K562 (cell line): ENCODE measurements around the gene PRM2. TPM values are rescaled to one million over a fixed set of nuclear protein-coding genes. Genes with fewer than 3 reads are reported as not detected.
A peak's percentile ranks its signal among the peaks of the same experiment; 100 is the strongest.

Experiments used
- ARID1B ChIP-seq: fragments of 450-650 bp; IDR thresholded peaks from 2 replicates; pipeline ENCODE4 v1.6.1; 2016; ENCODE audit warnings: antibody characterized with exemption, mild to moderate bottlenecking, inconsistent platforms
- ATF1 ChIP-seq, 2 experiments: fragments of 450-650 bp in 1 of 2; IDR thresholded peaks; 2 replicates each; pipeline ENCODE4 v1.6.1; 2016; ENCODE audit warnings: missing compliant biosample characterization in 1 of 2, missing genetic modification characterization in 1 of 2
- BCOR ChIP-seq: fragments of 450-650 bp; IDR thresholded peaks from 2 replicates; pipeline ENCODE4 v1.6.1; 2016
- CREB3L1 ChIP-seq: fragments of 450-650 bp; IDR thresholded peaks from 2 replicates; pipeline ENCODE4 v1.6.1; 2014; ENCODE audit warnings: low read depth, mild to moderate bottlenecking, moderate library complexity, borderline replicate concordance
- CREB5 ChIP-seq: fragments of 250-450 bp; sonication (Bioruptor Pico); IDR thresholded peaks from 2 replicates; pipeline ENCODE4 v1.5.0; 2020; ENCODE audit warnings: mild to moderate bottlenecking
- CREM ChIP-seq: IDR thresholded peaks from 2 replicates; pipeline ENCODE4 v1.6.1; 2014; ENCODE audit warnings: antibody characterized with exemption, low read depth
- CTCF ChIP-seq, 3 experiments: IDR thresholded peaks in 2 of 3; conservative IDR thresholded peaks in 1 of 3; 2 replicates each; pipeline ENCODE4 v1.5.1; 2011 to 2012; ENCODE audit warnings: low read length in 3 of 3, mild to moderate bottlenecking in 3 of 3, control low read depth in 2 of 3, improper control_type of control experiment in 1 of 3, inconsistent platforms in 1 of 3, low read depth in 1 of 3, mixed read lengths in 1 of 3, moderate library complexity in 1 of 3; ENCODE audit not compliant: insufficient read depth in 2 of 3
- HDGF ChIP-seq: fragments of 450-650 bp; IDR thresholded peaks from 2 replicates; pipeline ENCODE4 v1.6.1; 2016
- KDM5B ChIP-seq: fragments of 200-600 bp; sonication (generic); IDR thresholded peaks from 2 replicates; pipeline ENCODE4 v1.6.1; 2012; ENCODE audit warnings: low read depth, mild to moderate bottlenecking, moderate library complexity, low read length, control low read depth, inconsistent platforms; ENCODE audit not compliant: insufficient replicate concordance
- NCOA4 ChIP-seq: fragments of 450-650 bp; IDR thresholded peaks from 2 replicates; pipeline ENCODE4 v1.6.1; 2018; ENCODE audit warnings: mild to moderate bottlenecking; ENCODE audit not compliant: partially characterized antibody
- RBFOX2 ChIP-seq: fragments of 200-400 bp; formaldehyde crosslinking; IDR thresholded peaks from 2 replicates; pipeline ENCODE4 v1.6.1; 2017; ENCODE audit warnings: low read depth, mild to moderate bottlenecking, low read length, moderate library complexity
- RBM14 ChIP-seq: fragments of 200-400 bp; formaldehyde crosslinking; IDR thresholded peaks from 2 replicates; pipeline ENCODE4 v1.6.1; 2018; ENCODE audit warnings: low read depth, mild to moderate bottlenecking, low read length, moderate library complexity, borderline replicate concordance; ENCODE audit not compliant: insufficient read depth
- RFX5 ChIP-seq: IDR thresholded peaks from 2 replicates; pipeline ENCODE4 v1.6.1; 2011; ENCODE audit warnings: low read depth, mild to moderate bottlenecking, improper control_type of control experiment, low read length
- TBP ChIP-seq: optimal IDR thresholded peaks from 2 replicates; pipeline ENCODE3; 2011; ENCODE audit warnings: low read depth, low read length, improper control_type of control experiment
- TEAD1 ChIP-seq, 2 experiments: fragments of 450-650 bp in 1 of 2; sonication (generic) in 1 of 2; formaldehyde crosslinking; IDR thresholded peaks; 2 replicates each; pipeline versions ENCODE4 v1.4.0 to v1.8.0; 2020 to 2022; ENCODE audit warnings: mild to moderate bottlenecking in 2 of 2, missing genetic modification reagents in 1 of 2
- TRIM24 ChIP-seq, 2 experiments: fragments of 450-650 bp; IDR thresholded peaks; 2 replicates each; pipeline ENCODE4 v1.6.1; 2016
- ZKSCAN1 ChIP-seq: fragments of 150-350 bp; IDR thresholded peaks from 2 replicates; pipeline ENCODE4 v1.6.1; 2016; ENCODE audit warnings: low read depth, low read length
- ZNF316 ChIP-seq: fragments of 450-650 bp; IDR thresholded peaks from 2 replicates; pipeline ENCODE4 v1.6.1; 2016
- ZNF398 ChIP-seq: fragments of 250-450 bp; sonication (Bioruptor Pico); IDR thresholded peaks from 2 replicates; pipeline ENCODE4 v1.8.0; 2021; ENCODE audit warnings: moderate library complexity, mild to moderate bottlenecking, inconsistent platforms
- ZNF507 ChIP-seq: conservative IDR thresholded peaks from 2 replicates; pipeline ENCODE4 v1.6.1; 2017; ENCODE audit warnings: missing genetic modification characterization, missing compliant biosample characterization
- ZNF511 ChIP-seq: sonication (generic); formaldehyde crosslinking; IDR thresholded peaks from 2 replicates; pipeline ENCODE4 v1.8.0; 2022; ENCODE audit warnings: mild to moderate bottlenecking, missing genetic modification reagents
- polyA plus RNA-seq, 8 experiments: library from polyadenylated mRNA; depleted of rRNA in 4 of 8; stranded (reverse) in 5 of 8; unstranded in 3 of 8; fragments of >200 nt; fragmentation: Nextera tagmentation in 2 of 8; fragmentation: Illumina TruSeq in 1 of 8; extraction: Ambion mirVana in 2 of 8; extraction: Trizol in 1 of 8; gene quantifications; 2 replicates each; pipeline versions ENCODE4 v1.2.1 to v1.2.3, GENCODE V29; 2011 to 2014; ENCODE audit warnings: inconsistent platforms in 1 of 8, missing spikeins in 1 of 8
- total RNA-seq, 7 experiments: library from RNA; depleted of rRNA in 6 of 7; stranded (reverse); fragments of >200 nt in 6 of 7; fragmentation: Illumina TruSeq in 2 of 7; extraction: Trizol in 2 of 7; gene quantifications; 2 replicates each; pipeline versions ENCODE4 v1.2.1 to v1.2.3, GENCODE V29; 2011 to 2021; ENCODE audit warnings: low replicate concordance in 1 of 7

The PRM2 gene
- total and polyA plus RNA-seq, 9 of the 15 experiments (the other 6 are each of a cell fraction or from before 2014, with no cell fraction given): not detected

- TF ChIP-seq ZNF398 (CRISPR knock-in tag) (no peak), HDGF (no peak), NCOA4 (no peak), TBP (no peak), ATF1 (CRISPR knock-in tag; IDR thresholded peaks at IDR 0.05) (no peak), ATF1 (tag; IDR thresholded peaks at IDR 0.05) (peak; percentile 62), ZNF511 (CRISPR knock-in tag) (peak; percentile 100), RFX5 (no peak), RBM14 (peak; percentile 27; the same call in 1 of the 2 replicates), CREB5 (CRISPR knock-in tag) (no peak), TEAD1 (CRISPR knock-in tag; IDR thresholded peaks at IDR 0.05) (peak; percentile 35 to 99; a peak in 2 of 4 replicates), CREB3L1 (peak; percentile 97), ZNF507 (tag) (no peak), CREM (peak; percentile 56), ZNF316 (no peak), KDM5B (peak; percentile 87), CTCF (IDR thresholded peaks at IDR 0.05 in 2 of 3, conservative IDR thresholded peaks at IDR 0.05 in 1 of 3; ENCODE audit: insufficient read depth in 2 of 3, low read depth in 1 of 3, low read length in 3 of 3) (peak; percentile 34 to 59 (median 35); a peak in 4 of 6 replicates), ARID1B (no peak), TRIM24 (IDR thresholded peaks at IDR 0.05) (no peak), BCOR (peak; percentile 52), RBFOX2 (peak; percentile 79), ZKSCAN1 (no peak)
Measured at GRCh38 chr16:11254913-11255736, 21.2 kb downstream of the PRM2 start (continued).
